Large intestine (tissue), 3 donors: ENCODE data around the gene EPB41. TPM values are rescaled to one million over a fixed set of nuclear protein-coding genes. Genes with fewer than 3 reads are reported as not detected.
A peak's percentile ranks its signal among the peaks of the same experiment; 100 is the strongest.
"Not testable (repeated sequence)": the region's sequence is repeated elsewhere in the genome, so short reads cannot be mapped to it uniquely, and the experiment has no call there.

Experiments
- DNase-seq, 2 donors: peaks; one replicate each; pipeline versions ENCODE4 v3.0.0 to v3.0.0-alpha.2; 2013
- H3K27ac ChIP-seq: one replicate; pipeline ENCODE4 v1.5.1; 2013; ENCODE audit warnings: low read length
- H3K27me3 ChIP-seq: 2 replicates; pipeline ENCODE4 v1.6.1; 2013; ENCODE audit warnings: low read length; ENCODE audit not compliant: control insufficient read depth, insufficient read depth
- H3K36me3 ChIP-seq: 2 replicates; pipeline ENCODE4 v1.6.1; 2013; ENCODE audit warnings: low read length; ENCODE audit not compliant: control insufficient read depth, insufficient read depth
- H3K4me1 ChIP-seq: one replicate; pipeline ENCODE4 v1.6.1; 2013; ENCODE audit warnings: low read length; ENCODE audit not compliant: control insufficient read depth, insufficient read depth
- H3K4me3 ChIP-seq: one replicate; pipeline ENCODE4 v1.5.1; 2013; ENCODE audit warnings: low read length
- H3K9me3 ChIP-seq: one replicate; pipeline ENCODE4 v1.6.1; 2013; ENCODE audit warnings: mild to moderate bottlenecking, low read depth, low read length, moderate library complexity; ENCODE audit not compliant: control insufficient read depth
- WGBS: methylation state at CpG from one replicate; pipeline ENCODE4 v1.1.5; 2013; ENCODE audit warnings: low lambda C conversion rate; ENCODE audit not compliant: insufficient coverage; 5-methylcytosine and 5-hydroxymethylcytosine counted together
- polyA plus RNA-seq: library from polyadenylated mRNA; unstranded; fragments of 120-200 nt; gene quantifications from one replicate; pipeline ENCODE4 v1.2.1, GENCODE V29; 2013

The EPB41 gene
- polyA plus RNA-seq, 1 donor, result 54.0 TPM

DNA sequence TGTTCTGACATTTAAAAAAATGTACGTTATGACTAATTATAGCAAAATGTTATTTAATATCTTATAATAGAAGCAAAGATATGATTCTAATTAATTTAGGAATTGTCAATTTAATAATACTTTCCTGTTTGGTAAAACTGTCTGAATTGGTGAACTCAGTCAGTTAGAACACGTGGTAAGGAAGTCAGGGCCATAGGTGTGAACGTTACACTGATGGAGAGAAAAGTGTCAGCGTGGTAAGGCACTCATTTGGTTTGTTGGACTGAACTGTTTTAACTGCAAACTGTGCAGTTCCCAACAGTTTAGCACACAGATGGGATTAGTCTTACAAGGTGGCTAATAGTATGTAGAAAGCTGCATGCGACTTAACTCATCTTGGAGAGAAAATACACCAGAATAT is 102.9 kb downstream of the EPB41 start:
- Histone ChIP-seq H3K27me3 (no peaks in the 10 kb centered on the region), H3K36me3 (peaks cover 8% of the 10 kb centered on the region), H3K27ac (no peak overlapping the region), H3K4me1 (no peaks in the 10 kb centered on the region), H3K9me3 (no peaks in the 10 kb centered on the region), H3K4me3 (no peak overlapping the region)
- 94% methylated on average over 2 of the region's 5 CpGs for WGBS
- no peak for DNase-seq

DNA sequence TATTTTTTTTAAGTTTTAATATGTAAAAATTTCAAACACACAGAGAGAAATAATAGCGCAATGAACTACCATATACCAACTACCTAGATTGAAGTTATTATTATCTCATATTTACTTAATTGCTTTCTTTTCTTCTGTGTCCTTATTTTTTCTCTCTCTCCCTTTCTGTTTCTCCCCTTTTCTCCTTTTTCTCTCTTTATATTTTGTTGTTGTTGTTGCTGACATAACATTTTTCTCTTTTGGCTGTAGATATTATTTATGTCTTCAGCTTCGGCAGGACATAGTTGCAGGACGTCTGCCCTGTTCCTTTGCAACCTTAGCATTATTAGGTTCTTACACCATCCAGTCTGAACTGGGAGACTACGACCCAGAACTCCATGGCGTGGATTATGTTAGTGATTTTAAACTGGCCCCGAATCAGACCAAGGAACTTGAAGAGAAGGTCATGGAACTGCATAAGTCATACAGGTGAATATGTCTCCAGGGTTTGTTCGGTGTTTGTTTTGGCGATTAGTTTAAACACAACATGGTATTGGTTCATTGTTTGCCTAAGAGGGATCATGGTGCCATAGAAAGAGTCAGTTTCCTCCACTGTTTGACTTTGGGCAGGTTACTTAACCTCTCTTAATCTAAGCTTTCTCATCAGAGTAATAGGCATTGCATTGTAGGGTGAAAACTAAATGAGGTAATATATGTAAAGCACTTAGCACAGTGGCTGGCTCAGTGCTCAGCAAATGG is 103.8 kb downstream of the EPB41 start:
- Histone ChIP-seq H3K36me3 (peaks cover 8% of the 10 kb centered on the region), H3K4me1 (no peaks in the 10 kb centered on the region), H3K9me3 (no peaks in the 10 kb centered on the region), H3K4me3 (no peak overlapping the region), H3K27me3 (no peaks in the 10 kb centered on the region), H3K27ac (no peak overlapping the region)
- no peak for DNase-seq
- 100% methylated on average over 2 of the region's 8 CpGs for WGBS

DNA sequence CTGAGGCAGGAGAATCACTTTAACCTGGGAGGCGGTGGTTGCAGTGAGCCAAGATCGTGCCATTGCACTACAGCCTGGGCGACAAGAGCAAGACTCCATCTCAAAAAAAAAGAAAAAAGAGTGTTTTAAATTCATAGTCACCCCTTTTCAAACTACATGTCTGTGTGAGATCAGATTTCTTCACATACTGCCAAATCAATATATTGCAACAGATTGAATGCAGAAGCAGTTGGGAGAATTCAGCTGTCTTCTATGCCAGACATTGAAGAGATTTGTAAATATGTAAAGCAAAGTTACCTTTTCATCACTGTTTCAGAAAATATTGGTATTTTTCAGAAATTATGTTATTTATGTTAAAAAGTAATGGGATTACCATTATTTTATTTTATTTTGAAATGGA is 108.3 kb downstream of the EPB41 start:
- Histone ChIP-seq H3K4me1 (no peaks in the 10 kb centered on the region), H3K27ac (no peak overlapping the region), H3K4me3 (no peak overlapping the region), H3K27me3 (no peaks in the 10 kb centered on the region), H3K36me3 (peaks cover 8% of the 10 kb centered on the region), H3K9me3 (no peaks in the 10 kb centered on the region)
- DNase-seq, result no peak
- no CpG with 5 or more reads among the region's 3 CpGs for WGBS

DNA sequence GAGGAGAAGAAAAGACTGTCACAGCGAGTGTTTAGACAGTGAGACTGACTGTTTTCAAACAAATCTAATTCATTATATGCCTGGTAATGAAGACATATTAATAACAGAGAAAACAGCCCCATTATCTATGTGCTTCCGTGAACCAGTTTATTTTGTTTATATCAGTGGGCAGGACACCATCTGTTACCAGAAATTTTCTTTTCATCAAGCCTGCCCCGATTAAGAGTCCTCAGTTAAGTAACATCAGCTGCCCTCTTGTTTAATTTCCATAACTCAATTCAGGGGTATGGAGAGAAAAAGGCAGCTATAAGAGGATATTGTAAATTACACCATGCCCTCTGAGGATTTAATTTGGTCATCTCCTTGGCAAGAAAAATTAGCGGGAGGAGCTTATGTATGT is 115.3 kb downstream of the EPB41 start:
- Histone ChIP-seq H3K9me3 (no peaks in the 10 kb centered on the region), H3K4me3 (no peak overlapping the region)
- 86% methylated on average over 2 of the region's 4 CpGs for WGBS

DNA sequence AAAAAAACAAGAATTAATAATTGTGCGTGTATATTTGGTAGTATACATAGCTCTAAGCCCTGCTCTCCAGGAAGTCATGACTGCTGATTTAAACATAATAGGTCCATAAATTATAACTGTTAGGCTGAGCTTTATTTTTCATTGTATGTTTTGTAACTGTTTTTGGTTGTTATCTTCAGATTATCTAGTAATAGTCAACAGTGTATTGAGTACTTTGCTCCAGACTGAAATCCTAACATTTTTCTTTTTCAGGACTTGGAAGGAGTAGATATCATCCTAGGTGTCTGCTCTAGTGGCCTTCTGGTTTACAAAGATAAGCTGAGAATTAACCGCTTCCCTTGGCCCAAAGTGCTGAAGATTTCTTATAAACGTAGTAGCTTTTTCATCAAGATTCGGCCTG is 118.5 kb downstream of the EPB41 start:
- Histone ChIP-seq H3K4me3 (no peak overlapping the region), H3K9me3 (no peaks in the 10 kb centered on the region), H3K36me3 (peaks cover 14% of the 10 kb centered on the region), H3K27me3 (no peaks in the 10 kb centered on the region), H3K4me1 (no peaks in the 10 kb centered on the region), H3K27ac (no peak overlapping the region)
- no peak for DNase-seq
- 83% methylated on average over 2 of the region's 4 CpGs for WGBS

More for the DNA sequence above, 115.3 kb downstream of the EPB41 start:
- H3K27ac ChIP-seq, result no peak overlapping the region
- peak in 1 of 2 donors; percentile 2 for DNase-seq
- no peaks in the 10 kb centered on the region for H3K4me1 ChIP-seq
- H3K27me3 ChIP-seq, result no peaks in the 10 kb centered on the region
- peaks cover 7% of the 10 kb centered on the region for H3K36me3 ChIP-seq

DNA sequence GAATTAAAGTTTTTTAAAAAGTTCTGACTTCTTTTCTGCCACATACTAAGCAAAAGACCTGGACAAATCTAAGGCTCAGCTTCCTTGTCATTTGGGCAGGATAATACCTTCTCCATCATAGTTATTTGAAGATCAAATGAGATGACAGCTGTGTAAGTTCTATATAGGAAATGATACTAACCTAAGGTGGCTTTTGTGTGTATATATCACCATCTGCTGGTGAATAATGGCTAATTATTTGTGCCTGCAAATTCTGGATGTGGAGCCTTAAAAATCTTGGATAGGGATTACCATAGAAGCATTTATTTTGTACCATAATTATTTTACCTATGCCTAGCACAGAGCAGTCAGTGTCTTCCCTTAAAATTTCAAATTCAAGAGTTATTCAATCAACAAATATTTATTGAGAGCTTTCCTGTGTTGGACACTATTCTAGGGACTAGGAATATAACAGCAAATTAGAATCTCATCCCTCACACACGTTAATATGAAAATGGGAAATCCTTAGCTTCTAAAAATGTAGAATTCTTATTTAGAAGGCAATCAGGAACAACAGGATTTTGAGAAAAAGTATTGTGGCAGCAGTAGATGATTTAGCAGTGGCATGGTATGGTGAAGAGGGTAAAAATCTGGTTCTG is 119.6 kb downstream of the EPB41 start:
- 86% methylated on average over 1 of the region's 1 CpG for WGBS
- Histone ChIP-seq H3K9me3 (no peaks in the 10 kb centered on the region), H3K36me3 (peaks cover 14% of the 10 kb centered on the region), H3K4me1 (no peaks in the 10 kb centered on the region), H3K4me3 (no peak overlapping the region), H3K27me3 (no peaks in the 10 kb centered on the region), H3K27ac (no peak overlapping the region)
- DNase-seq, result peak; percentile 20 to 36

DNA sequence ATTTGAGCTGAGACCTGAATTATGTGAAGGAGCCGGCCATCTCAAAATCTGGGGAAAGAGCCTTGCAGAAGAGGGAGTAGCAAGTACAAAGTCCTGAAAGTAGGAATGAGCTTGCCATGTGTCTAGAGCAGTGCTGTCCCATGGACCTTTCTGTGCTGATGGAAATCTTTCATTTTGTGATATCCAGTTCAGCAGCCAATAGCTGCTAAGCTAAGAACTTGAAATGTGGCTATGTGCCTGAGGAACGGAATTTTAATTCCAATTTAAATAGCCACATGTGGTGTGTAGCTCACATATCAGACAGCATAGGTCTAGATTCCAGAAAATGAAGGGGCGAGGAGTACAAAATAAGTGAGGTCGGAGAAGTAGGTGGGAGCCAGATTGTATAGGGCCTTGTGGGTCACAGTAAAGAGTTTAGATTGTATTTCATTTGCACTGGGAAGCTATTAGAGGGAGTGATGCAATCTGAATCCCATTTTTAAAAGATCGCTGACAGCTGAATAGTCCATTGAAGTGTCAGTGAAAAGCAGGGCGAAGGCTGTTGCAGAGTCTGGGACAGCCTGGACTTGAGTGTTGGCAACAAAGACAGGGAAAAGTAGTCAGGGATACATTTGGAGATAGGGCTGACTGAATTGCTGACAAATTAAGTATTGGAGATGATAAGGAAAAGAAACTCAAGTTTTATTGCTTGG is 129.1 kb downstream of the EPB41 start:
- H3K27ac ChIP-seq, result no peak overlapping the region
- DNase-seq, result peak; percentile 5 to 11
- H3K4me1 ChIP-seq, result no peaks in the 10 kb centered on the region
- 69% methylated on average over 3 of the region's 6 CpGs for WGBS
- H3K9me3 ChIP-seq, result no peaks in the 10 kb centered on the region
- H3K4me3 ChIP-seq, result no peak overlapping the region
- H3K27me3 ChIP-seq, result no peaks in the 10 kb centered on the region
- peaks cover 14% of the 10 kb centered on the region for H3K36me3 ChIP-seq

DNA sequence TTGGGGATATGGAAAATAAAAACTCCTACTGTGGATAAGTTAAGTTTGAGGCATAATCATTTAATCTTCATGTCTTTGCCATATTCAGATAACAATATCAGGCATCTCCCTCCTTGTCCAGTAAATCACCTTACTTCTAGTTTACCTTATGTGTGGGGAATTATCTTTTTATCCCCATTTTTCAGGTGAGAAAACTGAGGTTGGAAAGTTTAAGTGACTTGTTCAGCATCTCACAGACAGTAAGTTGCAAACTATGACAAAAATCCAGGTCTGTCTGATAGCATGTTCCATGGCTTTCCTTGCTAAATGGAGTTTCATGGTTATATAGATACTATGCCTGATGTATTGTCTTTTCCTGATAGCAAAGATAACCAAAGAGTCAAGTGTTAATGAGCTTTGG is 129.6 kb downstream of the EPB41 start:
- H3K27ac ChIP-seq, result no peak overlapping the region
- no peaks in the 10 kb centered on the region for H3K9me3 ChIP-seq
- H3K4me1 ChIP-seq, result no peaks in the 10 kb centered on the region
- peaks cover 14% of the 10 kb centered on the region for H3K36me3 ChIP-seq
- no peak overlapping the region for H3K4me3 ChIP-seq
- no peak for DNase-seq
- no peaks in the 10 kb centered on the region for H3K27me3 ChIP-seq

DNA sequence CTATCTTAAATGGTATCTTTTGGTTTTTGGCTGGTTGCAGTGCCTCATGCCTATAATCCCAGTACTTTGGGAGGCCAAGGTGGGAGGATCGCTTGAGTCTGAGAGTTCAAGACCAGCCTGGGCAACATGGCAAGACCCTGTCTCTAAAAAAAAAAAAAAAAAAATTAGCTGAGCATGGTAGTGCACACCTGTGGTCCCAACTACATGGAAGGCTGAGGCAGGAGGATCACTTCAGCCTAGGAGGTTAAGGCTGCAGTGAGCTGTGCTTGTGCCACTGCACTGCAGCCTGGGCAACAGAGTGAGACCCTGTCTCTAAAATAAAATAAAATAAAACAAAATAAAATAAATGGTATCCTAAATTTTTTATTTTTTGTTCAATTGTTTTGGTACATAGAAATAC is 131.3 kb downstream of the EPB41 start:
- not testable (repeated sequence) for H3K27ac ChIP-seq, DNase-seq, H3K9me3 ChIP-seq, H3K4me3 ChIP-seq, H3K36me3 ChIP-seq, H3K27me3 ChIP-seq, H3K4me1 ChIP-seq
- WGBS, result no CpG with 5 or more reads among the region's 1 CpG

DNA sequence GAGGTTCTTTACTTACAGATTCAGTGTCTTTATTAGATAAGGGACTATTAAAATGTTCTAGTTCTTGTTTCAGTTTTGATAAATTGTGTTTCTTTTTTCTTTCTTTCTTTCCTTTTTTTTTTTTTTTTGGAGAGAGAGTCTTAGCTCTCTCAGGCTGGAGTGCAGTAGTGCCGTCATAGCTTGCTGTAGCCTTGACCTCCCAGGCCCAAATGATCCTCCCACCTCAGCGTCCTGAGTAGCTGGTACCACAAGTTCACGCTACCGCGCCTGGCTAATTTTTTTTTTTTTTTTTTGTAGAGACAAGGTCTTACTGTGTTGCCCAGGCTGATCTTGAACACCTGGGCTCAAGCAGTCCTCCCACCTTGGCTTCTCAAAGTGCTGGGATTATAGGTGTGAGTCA is 132.8 kb downstream of the EPB41 start:
- H3K4me1 ChIP-seq, result no peaks in the 10 kb centered on the region
- H3K9me3 ChIP-seq, result no peaks in the 10 kb centered on the region
- no peak overlapping the region for H3K4me3 ChIP-seq
- no CpG with 5 or more reads among the region's 5 CpGs for WGBS
- H3K27ac ChIP-seq, result no peak overlapping the region
- H3K27me3 ChIP-seq, result no peaks in the 10 kb centered on the region
- no peak for DNase-seq
- no peaks in the 10 kb centered on the region for H3K36me3 ChIP-seq
